Measurements from ENCODE around the gene NR2F6.
A peak's percentile ranks its signal among the peaks of the same experiment; 100 is the strongest.
"Not testable (repeated sequence)": the region's sequence is repeated elsewhere in the genome, so short reads cannot be mapped to it uniquely, and the experiment has no call there.

Gene NR2F6
- total RNA-seq = 1.5 to 1.6 reads per million in 2 donors

DNA sequence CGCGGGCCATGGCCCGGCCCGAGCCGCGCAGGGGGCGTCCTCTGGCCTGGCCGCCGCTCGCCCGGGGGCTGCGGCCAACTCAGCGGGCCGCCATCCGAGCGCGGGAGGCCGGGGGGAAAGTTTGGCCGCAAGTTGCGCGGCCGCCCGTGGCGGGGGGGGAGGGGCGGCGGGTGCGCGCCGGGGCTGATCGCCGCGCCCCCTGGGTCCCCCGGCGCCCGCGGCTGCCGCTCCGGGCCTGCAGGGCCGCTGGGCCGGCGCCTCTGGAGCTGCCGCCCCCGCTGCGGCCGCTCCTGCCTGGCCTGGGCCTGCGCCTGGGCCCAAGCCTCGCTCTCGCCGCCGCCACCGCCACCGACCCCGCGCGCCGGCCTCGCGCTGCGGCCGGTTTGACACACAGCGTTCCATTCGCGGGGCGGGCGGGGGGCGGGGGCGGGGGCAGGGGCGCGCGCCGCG lies at the start of gene NR2F6:
TSS of gene NR2F6 (minus strand) at position 385 of the 450 bp plus-strand sequence. CDS start 699 bp downstream, outside the sequence.
- DNase-seq = no peak

DNA sequence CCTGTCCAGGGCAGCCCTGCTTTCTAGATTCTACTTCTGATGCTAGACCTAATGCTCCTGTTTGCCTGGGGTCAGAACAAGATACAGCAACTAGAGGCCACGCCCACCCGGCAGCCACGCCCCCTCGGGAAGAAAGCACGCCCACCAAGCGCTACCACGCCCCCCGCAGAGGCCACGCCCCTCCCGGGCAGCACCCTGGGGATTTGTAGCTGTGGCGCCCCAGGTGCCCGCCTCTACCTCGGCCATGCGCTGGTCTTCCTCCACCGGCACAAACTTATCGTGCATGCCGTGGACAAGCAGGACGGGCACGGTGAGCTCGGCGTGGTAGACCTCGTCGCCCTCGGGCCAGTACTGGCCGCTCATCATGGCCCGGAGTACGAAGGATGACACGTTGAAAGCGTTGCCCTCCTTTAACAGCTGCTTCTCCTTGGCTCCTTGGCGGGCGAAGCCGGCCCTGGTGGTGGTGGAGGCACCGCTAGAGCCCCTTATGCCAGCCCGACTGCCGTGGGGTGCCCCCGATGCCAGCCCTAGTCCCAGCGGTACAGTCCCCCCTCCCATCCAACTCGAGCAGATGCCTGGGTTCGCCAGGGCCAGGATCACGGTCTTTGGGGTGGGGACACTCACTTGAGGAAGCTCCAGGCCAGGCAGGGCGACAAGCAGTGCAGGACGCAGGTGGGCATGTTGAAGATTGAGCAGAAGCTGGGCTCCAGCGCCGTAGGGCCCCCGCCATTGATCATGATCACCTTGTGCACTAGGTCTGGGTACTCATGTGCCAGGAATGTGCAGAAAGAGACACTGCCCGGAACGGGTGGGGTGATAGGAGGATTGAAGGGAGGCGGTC lies 48.6 kb upstream of the NR2F6 start:
- DNase-seq = peak in 4 of 5 experiments; percentile 28 to 57 (median 36)

DNA sequence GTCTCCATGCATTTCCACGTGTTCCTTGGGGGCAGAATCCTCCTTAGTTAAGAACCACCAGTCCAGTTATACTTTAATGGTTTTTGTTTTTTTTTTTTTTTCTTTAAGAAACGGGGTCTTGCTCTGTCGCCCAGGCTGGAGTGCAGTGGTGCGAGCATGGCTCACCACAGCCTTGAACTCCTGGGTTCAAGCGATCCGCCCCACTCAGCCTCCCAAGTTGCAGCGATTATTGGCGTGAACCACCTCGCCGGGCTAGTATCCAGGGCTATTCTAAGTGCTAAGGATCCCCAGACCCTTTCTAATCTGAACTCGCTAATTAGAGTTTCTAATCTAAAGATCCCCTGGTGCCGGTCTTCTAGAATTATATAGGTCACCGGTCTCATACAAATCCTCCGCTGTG lies 47.9 kb upstream of the NR2F6 start:
- DNase-seq = no peak

- peak; percentile 66 to 87 (median 67) for DNase-seq
Measured at GRCh38 chr19:17292301-17293074, 46.8 kb upstream of the NR2F6 start.

GRCh38 chr19:17289489-17289888 lies 43.8 kb upstream of the NR2F6 start:
- peak in 1 of 5 experiments; percentile 80 for DNase-seq

DNA sequence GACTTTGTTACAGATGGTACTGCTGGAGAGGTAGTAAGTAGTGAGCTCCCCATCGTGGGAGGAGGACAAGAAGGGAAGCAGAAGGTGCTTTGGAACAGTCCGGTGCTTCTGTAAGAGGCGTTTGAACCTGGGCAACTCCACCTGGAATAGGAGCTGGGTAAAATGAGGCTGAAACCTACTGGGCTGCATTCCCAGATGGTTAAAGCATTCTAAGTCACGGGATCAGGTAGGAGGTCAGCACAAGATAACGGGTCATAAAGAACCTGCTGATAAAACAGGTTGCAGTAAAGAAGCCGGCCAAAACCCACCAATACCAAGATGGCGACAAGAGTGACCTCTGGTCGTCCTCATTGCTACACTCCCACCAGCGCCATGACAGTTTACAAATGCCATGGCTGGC lies 41.0 kb upstream of the NR2F6 start:
- DNase-seq = no peak

DNA sequence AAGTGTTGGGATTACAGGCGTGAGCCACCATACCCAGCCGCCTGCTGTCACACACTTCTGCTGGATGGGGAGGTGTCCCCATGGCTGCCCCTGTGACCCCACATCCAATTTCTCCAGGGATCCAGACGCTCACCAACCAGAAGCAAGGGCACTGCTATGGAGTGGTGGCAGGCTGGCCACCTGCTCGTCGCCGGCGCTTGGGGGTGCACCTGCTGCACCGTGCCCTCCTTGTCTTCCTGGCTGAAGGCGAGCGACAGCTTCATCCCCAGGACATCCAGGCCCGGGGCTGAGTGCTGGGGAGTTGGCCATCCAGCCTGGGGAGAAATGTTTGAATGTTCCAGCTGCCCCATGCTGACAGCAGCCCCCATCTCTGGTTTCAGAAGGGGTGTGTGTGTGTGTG lies 40.5 kb upstream of the NR2F6 start:
- no peak for DNase-seq

DNA sequence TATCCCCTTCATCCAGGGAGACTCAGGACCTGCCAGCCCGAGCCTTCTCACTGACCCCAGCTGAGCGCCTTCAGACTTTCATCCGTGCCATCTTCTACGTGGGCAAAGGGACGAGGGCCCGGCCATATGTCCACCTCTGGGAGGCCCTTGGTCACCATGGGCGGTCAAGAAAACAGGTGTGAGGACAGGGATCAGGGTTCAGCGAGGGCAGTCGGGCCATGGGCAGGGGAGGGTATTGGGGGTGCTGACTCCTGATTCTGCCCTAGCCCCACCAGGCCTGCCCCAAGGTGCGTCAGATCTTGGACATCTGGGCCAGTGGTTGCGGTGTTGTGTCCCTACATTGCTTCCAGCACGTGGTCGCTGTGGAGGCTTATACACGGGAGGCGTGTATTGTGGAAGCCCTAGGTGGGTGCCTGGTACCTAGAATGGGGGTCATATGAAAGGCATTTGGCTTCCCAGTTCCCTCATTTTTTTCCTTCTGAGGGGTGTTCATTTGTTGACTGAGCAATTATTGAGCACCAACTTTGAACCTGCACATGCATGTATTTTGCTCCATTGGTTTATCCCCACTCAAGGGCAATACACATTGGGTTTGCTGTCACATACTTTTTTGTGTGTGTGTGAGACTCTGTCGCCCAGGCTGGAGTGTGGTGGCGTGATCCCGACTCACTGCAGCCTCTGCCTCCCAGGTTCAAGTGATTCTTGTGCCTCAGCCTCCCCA lies 39.9 kb upstream of the NR2F6 start:
- DNase-seq = no peak

DNA sequence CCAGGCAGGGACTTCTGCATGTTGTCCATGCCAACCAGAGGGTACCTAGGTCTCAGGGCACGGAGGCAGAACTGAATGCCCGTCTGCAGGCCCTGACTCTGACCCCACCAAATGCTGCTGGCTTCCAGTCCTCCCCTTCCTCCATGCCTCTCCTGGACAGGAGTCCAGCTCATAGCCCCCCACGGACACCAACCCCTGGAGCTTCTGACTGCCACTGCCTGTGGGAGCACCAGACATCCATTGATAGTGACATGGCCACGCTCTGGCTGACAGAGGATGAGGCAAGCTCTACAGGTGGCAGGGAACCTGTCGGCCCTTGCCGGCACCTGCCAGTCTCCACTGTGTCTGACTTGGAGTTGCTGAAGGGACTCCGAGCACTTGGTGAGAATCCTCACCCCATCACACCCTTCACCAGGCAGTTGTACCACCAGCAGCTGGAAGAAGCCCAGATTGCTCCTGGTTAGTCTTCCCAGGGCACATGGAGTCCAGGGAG lies 37.8 kb upstream of the NR2F6 start:
- DNase-seq = no peak

- peak; percentile 61 to 82 (median 69) for DNase-seq
Measured at GRCh38 chr19:17282488-17283125, 36.9 kb upstream of the NR2F6 start.

- peak in 2 of 5 experiments; percentile 32 to 49 for DNase-seq
Measured at GRCh38 chr19:17281391-17282304, 35.9 kb upstream of the NR2F6 start, which contains the start of gene ANKLE1. Gene ANKLE1, plus strand, starts transcription at chr19:17281901. Its CDS starts 20 bp downstream, at chr19:17281921.

GRCh38 chr19:17279436-17279835 lies 33.7 kb upstream of the NR2F6 start:
- no peak for DNase-seq

GRCh38 chr19:17275441-17276175 lies 29.9 kb upstream of the NR2F6 start:
- DNase-seq = no peak

- DNase-seq = not testable (repeated sequence)
Measured at GRCh38 chr19:17274892-17275291, 29.2 kb upstream of the NR2F6 start.

DNA sequence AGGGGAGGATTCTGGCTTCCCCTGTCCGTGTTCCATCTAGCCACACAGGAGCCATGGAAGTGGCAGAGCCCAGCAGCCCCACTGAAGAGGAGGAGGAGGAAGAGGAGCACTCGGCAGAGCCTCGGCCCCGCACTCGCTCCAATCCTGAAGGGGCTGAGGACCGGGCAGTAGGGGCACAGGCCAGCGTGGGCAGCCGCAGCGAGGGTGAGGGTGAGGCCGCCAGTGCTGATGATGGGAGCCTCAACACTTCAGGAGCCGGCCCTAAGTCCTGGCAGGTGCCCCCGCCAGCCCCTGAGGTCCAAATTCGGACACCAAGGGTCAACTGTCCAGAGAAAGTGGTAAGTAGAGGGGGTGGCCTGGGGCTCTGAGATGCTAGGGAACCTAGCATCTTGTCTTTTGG lies 23.0 kb upstream of the NR2F6 start:
- no peak for DNase-seq

DNA sequence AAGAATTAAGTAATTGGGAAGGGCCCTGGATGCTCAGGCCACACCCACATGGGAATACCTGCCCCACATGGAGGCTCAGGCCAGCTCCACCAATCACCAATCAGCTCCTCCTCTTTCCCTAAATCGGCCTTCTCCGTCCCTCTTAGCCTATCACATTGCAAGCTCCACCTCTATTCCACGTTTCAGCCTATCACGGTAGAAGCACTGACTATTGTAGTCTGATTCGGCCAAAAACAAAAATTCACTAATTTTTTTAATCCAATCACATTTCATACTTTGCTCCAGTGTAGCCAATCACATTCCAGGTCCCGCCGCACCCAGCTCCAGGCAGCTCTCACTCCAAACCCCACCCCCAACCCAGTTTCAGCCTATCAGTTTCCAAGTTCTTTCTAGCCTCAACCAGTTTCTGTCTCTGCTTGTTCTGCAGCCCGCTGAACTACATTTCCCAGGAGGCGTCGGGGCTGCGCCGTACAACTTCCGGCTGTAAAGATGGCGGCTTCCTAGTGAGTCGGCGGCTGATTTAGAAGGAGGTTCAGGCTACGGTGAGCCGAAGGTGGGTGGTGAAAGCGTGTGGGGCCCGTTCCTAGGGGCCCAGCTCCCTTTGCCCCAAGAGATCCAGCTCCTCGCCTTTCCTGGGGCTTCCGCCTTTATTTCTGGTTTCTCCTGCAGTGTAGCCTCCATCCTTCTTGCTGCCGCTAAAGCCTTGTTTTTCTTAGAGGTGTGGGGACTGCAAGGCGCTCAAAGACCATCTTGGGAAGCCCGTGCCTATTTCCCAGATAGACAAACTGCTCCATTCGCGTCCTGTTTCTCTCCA lies 21.5 kb upstream of the NR2F6 start, which contains the start of gene BABAM1:
TSS of gene BABAM1 (plus strand) at position 469 of the 814 bp plus-strand sequence. CDS start 1,364 bp downstream, outside the sequence.
- peak; percentile 70 to 99 (median 92) for DNase-seq

GRCh38 chr19:17266589-17266974 lies 20.9 kb upstream of the NR2F6 start:
- DNase-seq = no peak

DNA sequence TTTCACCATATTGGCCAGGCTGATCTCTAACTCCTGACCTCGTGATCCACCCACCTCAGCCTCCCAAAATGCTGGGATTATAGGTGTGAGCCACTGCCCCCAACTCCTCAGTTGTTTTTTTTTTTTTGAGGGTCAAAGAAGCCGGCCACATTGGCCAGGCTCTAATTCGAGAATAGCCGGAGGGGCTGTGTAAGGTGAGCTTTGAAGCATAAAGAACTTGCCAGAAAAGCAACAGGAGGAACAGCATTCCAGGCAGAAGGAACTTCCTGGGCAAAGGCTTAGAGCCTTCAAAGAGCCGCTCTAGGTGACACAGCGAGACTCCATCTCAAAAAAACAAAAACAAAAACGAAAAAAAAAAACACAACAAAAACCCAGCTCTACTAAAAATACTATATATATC lies 20.3 kb upstream of the NR2F6 start:
- no peak for DNase-seq

- peak in 1 of 5 experiments; percentile 28 for DNase-seq
Measured at GRCh38 chr19:17264641-17264979, 18.9 kb upstream of the NR2F6 start, which contains the start of gene USHBP1. Gene USHBP1, minus strand, starts transcription at chr19:17264745. Its CDS starts 446 bp downstream, at chr19:17264299.
